ENCODE measurements around the gene MRPS5. TPM values are rescaled to one million over a fixed set of nuclear protein-coding genes. Genes with fewer than 3 reads are reported as not detected.
"Not testable (repeated sequence)": the region's sequence is repeated elsewhere in the genome, so short reads cannot be mapped to it uniquely, and the experiment has no call there.

The MRPS5 gene
- total RNA-seq, 4 donors from 2014 or later, result 53.4 to 106 (median 68.7) TPM

DNA sequence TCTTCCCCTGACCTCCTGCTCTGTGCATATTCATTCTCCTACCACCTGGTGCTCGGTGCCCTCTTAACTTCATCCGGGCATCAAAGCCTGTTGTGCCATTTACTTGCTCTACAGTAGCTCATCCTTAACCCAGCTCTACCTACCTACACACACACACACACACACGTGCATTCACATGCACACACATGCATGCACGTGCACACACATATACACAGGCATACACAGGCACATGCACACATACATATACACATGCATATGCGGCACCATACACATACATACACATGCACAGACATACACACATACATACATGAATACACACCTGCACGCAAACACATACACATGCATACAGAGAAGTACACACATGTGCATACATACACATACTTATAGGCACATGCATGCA is 81.6 kb downstream of the MRPS5 start:
- intact Hi-C loops (cut with DNase I; ENCODE audit: low total_unique reads) (no loop called here), in situ Hi-C loops (cut with MboI; ENCODE audit: low sequenced_read_pairs in 4 of 4) (no loop called here)
- TF ChIP-seq, protein P1, sequence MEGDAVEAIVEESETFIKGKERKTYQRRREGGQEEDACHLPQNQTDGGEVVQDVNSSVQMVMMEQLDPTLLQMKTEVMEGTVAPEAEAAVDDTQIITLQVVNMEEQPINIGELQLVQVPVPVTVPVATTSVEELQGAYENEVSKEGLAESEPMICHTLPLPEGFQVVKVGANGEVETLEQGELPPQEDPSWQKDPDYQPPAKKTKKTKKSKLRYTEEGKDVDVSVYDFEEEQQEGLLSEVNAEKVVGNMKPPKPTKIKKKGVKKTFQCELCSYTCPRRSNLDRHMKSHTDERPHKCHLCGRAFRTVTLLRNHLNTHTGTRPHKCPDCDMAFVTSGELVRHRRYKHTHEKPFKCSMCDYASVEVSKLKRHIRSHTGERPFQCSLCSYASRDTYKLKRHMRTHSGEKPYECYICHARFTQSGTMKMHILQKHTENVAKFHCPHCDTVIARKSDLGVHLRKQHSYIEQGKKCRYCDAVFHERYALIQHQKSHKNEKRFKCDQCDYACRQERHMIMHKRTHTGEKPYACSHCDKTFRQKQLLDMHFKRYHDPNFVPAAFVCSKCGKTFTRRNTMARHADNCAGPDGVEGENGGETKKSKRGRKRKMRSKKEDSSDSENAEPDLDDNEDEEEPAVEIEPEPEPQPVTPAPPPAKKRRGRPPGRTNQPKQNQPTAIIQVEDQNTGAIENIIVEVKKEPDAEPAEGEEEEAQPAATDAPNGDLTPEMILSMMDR (IDR thresholded peaks at IDR 0.05 in 4 of 5, conservative IDR thresholded peaks at IDR 0.05 in 1 of 5), result no peak
- no peak for TF ChIP-seq POLR2A (IDR thresholded peaks at IDR 0.05)
- H3K36me3 ChIP-seq, result no peaks in the 10 kb centered on the region
- H3K27ac ChIP-seq, result no peak overlapping the region
- ATAC-seq, result no peak
- no peaks in the 10 kb centered on the region for H3K9me3 ChIP-seq
- peaks cover 13 to 14% of the 10 kb centered on the region in 2 donors for H3K4me1 ChIP-seq
- no peak for DNase-seq
- no peak overlapping the region for H3K4me3 ChIP-seq
- H3K27me3 ChIP-seq, result no peaks in the 10 kb centered on the region

DNA sequence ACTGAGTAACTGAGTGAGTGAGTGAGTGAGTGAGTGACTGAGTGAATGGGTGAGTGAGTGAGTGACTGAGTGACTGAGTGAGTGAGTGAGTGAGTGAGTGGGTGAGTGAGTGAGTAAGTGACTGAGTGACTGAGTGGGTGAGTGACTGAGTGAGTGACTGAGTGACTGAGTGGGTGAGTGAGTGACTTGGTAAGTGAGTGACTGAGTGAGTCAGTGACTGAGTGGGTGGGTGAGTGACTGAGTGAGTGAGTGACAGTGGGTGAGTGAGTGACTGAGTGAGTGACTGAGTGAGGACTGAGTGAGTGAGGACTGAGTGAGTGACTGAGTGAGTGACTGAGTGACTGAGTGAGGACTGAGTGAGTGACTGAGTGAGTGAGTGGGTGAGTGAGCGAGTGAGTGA is 82.2 kb downstream of the MRPS5 start:
- Histone ChIP-seq H3K27ac (no peak overlapping the region), H3K36me3 (no peaks in the 10 kb centered on the region), H3K9me3 (no peaks in the 10 kb centered on the region), H3K4me3 (no peak overlapping the region), H3K4me1 (peaks cover 13 to 14% of the 10 kb centered on the region in 2 donors), H3K27me3 (no peaks in the 10 kb centered on the region)
- ATAC-seq (no peak), DNase-seq (no peak)
- TF ChIP-seq, protein P1 (IDR thresholded peaks at IDR 0.05 in 4 of 5, conservative IDR thresholded peaks at IDR 0.05 in 1 of 5), result no peak
- no peak for TF ChIP-seq POLR2A (IDR thresholded peaks at IDR 0.05)
- intact Hi-C loops (cut with DNase I; ENCODE audit: low total_unique reads), result no loop called here
- in situ Hi-C loops (cut with MboI; ENCODE audit: low sequenced_read_pairs in 4 of 4), result no loop called here

DNA sequence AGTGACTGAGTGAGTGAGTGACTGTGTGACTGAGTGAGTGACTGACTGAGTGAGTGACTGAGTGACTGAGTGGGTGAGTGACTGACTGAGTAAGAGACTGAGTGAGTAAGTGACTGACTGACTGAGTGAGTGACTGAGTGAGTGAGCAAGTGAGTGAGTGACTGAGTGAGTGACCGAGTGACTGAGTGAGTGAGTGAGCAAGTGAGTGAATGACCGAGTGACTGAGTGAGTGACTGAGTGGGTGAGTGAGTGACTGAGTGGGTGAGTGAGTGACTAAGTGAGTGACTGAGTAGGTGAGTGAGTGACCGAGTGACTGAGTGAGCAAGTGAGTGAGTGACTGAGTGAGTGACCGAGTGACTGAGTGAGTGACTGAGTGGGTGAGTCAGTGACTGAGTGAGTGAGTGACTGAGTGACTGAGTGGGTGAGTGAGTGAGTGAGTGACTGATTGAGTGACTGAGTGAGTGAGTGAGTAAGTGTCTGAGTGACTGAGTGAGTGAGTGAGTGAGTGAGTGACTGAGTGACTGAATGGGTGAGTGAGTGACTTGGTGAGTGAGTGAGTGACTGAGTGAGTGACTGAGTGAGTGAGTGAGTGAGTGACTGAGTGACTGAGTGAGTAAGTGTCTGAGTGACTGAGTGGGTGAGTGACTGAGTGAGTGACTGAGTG is 82.8 kb downstream of the MRPS5 start:
- no peak for TF ChIP-seq POLR2A (IDR thresholded peaks at IDR 0.05)
- TF ChIP-seq, protein P1 (IDR thresholded peaks at IDR 0.05 in 4 of 5, conservative IDR thresholded peaks at IDR 0.05 in 1 of 5), result no peak
- H3K36me3 ChIP-seq, result no peaks in the 10 kb centered on the region
- no peaks in the 10 kb centered on the region for H3K27me3 ChIP-seq
- intact Hi-C loops (cut with DNase I; ENCODE audit: low total_unique reads) (no loop called here), in situ Hi-C loops (cut with MboI; ENCODE audit: low sequenced_read_pairs in 4 of 4) (no loop called here)
- no peak for ATAC-seq
- no peaks in the 10 kb centered on the region for H3K9me3 ChIP-seq
- no peak overlapping the region for H3K27ac ChIP-seq
- no peak overlapping the region for H3K4me3 ChIP-seq
- peaks cover 7 to 12% of the 10 kb centered on the region in 2 donors for H3K4me1 ChIP-seq
- DNase-seq, result no peak

DNA sequence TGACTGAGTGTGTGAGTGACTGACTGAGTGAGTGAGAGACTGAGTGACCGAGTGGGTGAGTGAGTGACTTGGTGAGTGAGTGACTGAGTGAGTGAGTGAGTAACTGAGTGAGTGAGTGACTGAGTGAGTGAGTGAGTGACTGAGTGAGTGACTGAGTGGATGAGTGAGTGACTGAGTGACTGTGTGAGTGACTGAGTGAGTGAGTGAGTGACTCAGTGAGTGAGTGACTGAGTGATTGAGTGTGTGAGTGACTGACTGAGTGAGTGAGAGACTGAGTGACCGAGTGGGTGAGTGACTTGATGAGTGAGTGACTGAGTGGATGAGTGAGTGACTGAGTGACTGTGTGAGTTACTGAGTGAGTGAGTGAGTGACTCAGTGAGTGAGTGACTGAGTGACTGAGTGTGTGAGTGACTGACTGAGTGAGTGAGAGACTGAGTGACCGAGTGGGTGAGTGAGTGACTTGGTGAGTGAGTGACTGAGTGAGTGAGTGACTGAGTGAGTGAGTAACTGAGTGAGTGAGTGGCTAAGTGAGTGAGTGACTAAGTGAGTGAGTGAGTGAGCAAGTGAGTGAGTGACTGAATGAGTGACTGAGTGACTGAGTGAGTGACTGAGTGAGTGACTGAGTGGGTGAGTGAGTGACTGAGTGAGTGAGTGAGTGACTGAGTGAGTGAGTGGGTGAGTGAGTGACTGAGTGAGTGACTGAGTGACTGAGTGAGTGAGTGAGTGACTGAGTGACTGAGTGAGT is 83.6 kb downstream of the MRPS5 start:
- H3K4me1 ChIP-seq; ATAC-seq; DNase-seq; H3K4me3 ChIP-seq; H3K36me3 ChIP-seq; H3K9me3 ChIP-seq; H3K27me3 ChIP-seq; in situ Hi-C loops (cut with MboI; ENCODE audit: low sequenced_read_pairs in 4 of 4); H3K27ac ChIP-seq; intact Hi-C loops (cut with DNase I; ENCODE audit: low total_unique reads): not testable (repeated sequence)

DNA sequence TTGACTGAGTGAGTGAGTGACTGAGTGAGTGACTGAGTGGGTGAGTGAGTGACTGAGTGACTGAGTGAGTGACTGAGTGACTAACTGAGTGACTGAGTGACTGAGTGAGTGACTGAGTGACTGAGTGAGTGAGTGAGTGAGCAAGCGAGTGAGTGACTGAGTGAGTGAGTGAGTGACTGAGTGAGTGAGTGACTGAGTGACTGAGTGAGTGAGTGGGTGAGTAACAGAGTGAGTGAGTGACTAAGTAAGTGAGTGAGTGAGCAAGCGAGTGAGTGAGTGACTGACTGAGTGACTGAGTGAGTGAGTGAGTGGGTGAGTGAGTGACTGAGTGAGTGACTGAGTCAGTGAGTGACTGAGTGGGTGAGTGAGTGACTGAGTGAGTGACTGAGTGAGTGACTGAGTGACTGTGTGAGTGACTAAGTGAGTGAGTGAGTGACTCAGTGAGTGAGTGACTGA is 84.2 kb downstream of the MRPS5 start:
- ATAC-seq, result no peak
- in situ Hi-C loops (cut with MboI; ENCODE audit: low sequenced_read_pairs in 4 of 4) (no loop called here), intact Hi-C loops (cut with DNase I; ENCODE audit: low total_unique reads) (no loop called here)
- TF ChIP-seq POLR2A (IDR thresholded peaks at IDR 0.05), result no peak
- TF ChIP-seq, protein P1 (IDR thresholded peaks at IDR 0.05 in 4 of 5, conservative IDR thresholded peaks at IDR 0.05 in 1 of 5), result no peak
- no peak overlapping the region for H3K4me3 ChIP-seq
- no peaks in the 10 kb centered on the region for H3K9me3 ChIP-seq
- no peak for DNase-seq
- no peaks in the 10 kb centered on the region for H3K4me1 ChIP-seq
- peaks cover 0 to 2% (median 0%) of the 10 kb centered on the region in 3 donors for H3K27me3 ChIP-seq
- H3K27ac ChIP-seq, result no peak overlapping the region
- no peaks in the 10 kb centered on the region for H3K36me3 ChIP-seq

Measured in gastrocnemius medialis (tissue), 4 donors.